Left ventricle myocardium superior (tissue), 1 donor: ENCODE data around the gene HEATR3. TPM values are rescaled to one million over a fixed set of nuclear protein-coding genes. Genes with fewer than 3 reads are reported as not detected.

ENCODE experiments used
- ATAC-seq: fragments of 200-7000 bp; cut with Tn5 transposase; one replicate; pipeline ENCODE4 v1.9.1; 2020; ENCODE audit warnings: mild to moderate bottlenecking, moderate library complexity
- DNase-seq: peaks from one replicate; pipeline ENCODE4 v3.0.0-alpha.2; 2020
- intact Hi-C: fragments of 100-400 bp; cut with micrococcal nuclease; formaldehyde crosslinking; loops from one replicate; pipeline ENCODE4 v1.11.0; 2022
- total RNA-seq: library from RNA; stranded (reverse); fragmentation: NEBNext Ultra II Directional; extraction: Animal tissue kit (Norgen Biotek cat#: 25700); gene quantifications from one replicate; pipeline ENCODE4 v1.2.1, GENCODE V29; 2021
- donor health status: DM: no; HTN: yes; CAD: no; lungs with severe emphysema.

Gene HEATR3
- total RNA-seq, 1 donor from 2014 or later: 9.6 TPM

DNA sequence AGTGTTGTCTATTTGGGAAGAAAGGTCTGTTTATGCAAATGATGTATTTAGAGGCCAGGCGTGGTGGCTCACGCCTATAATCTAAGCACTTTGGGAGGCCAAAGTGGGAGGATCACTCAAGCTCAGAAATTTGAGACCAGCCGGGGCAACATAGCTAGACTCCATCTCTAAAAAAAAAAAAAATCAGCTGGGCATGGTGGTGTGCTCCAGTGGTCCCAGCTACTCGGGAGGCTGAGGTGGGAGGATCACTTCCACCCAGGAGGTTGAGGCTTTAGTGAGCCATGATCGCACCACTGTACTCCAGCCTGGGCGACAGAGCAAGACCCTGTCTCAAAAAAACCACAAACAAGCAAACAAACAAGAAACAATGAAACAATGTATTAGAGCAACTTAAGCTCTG is 18.9 kb upstream of the HEATR3 start:
- no peak for DNase-seq
- intact Hi-C loops: no loop called here
- no peak for ATAC-seq

GRCh38 chr16:50047864-50048263 is 17.9 kb upstream of the HEATR3 start:
- intact Hi-C loops: no loop called here
- ATAC-seq: no peak
- no peak for DNase-seq

- intact Hi-C loops: no loop called here
- ATAC-seq (no peak), DNase-seq (no peak)
Observed at GRCh38 chr16:50050802-50051201, 15.0 kb upstream of the HEATR3 start.

GRCh38 chr16:50056226-50056625 is 9.5 kb upstream of the HEATR3 start:
- ATAC-seq: no peak
- intact Hi-C loops: no loop called here
- DNase-seq: no peak

DNA sequence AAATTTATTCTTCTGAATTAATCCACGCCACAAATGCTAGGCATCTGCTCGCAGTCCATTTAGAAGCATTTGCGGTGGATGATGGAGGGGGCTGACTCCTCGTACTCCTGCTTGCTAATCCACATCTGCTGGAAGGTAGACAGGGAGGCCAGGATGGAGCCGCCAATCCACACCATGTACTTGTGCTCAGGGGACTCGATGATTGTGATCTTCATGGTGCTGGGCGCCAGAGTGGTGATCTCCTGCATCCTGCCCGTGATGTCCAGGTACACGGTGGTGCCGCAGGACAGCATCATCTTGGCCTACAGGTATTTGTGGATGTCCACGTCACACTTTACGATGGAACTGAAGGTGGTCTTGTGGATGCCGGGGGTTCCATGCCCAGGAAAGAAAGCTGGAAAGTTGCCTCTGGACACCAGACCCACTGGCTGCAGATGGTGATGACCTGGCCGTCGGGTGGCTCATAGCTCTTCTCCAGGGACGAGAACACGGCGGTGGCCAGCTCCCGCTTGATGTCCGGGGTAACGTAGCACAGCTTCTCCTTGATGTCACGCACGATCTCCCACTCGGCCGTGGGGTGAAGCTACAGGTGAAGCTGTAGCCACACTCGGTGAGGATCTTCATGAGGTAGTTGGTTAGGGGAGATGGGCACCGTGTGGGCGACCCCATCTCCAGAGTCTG is 7.5 kb upstream of the HEATR3 start:
- DNase-seq: no peak
- no peak for ATAC-seq
- intact Hi-C loops: no loop called here

DNA sequence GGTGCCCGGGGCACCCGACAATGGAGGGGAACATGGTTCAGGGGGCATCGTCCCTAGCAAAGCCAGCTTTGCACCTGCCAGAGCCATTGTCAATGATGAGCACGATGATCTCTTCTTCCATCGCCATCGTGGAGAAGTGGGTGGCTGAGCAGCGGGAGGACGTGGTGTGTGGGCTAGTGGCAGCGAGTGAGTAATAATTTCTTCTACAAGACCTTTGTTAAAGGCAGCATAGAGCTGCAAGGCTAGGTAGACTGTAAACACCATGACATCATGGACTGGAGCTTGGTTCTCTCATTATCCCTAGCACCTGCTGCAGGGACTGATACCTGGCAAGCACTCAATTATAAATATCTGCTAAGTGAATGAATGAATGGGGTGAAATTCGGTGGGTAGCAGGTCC is 6.7 kb upstream of the HEATR3 start:
- intact Hi-C loops: no loop called here
- ATAC-seq (no peak), DNase-seq (no peak)

- intact Hi-C loops: no loop called here
- no peak for DNase-seq
Observed at GRCh38 chr16:50059669-50060068, 6.1 kb upstream of the HEATR3 start.

GRCh38 chr16:50061326-50061725 is 4.4 kb upstream of the HEATR3 start:
- intact Hi-C loops: no loop called here
- DNase-seq: no peak
- no peak for ATAC-seq

More at GRCh38 chr16:50059669-50060068, 6.1 kb upstream of the HEATR3 start:
- ATAC-seq: no peak

GRCh38 chr16:50065241-50065623 is 538 bp upstream of the HEATR3 start:
- no peak for DNase-seq
- intact Hi-C loops: no loop called here
- no peak for ATAC-seq

DNA sequence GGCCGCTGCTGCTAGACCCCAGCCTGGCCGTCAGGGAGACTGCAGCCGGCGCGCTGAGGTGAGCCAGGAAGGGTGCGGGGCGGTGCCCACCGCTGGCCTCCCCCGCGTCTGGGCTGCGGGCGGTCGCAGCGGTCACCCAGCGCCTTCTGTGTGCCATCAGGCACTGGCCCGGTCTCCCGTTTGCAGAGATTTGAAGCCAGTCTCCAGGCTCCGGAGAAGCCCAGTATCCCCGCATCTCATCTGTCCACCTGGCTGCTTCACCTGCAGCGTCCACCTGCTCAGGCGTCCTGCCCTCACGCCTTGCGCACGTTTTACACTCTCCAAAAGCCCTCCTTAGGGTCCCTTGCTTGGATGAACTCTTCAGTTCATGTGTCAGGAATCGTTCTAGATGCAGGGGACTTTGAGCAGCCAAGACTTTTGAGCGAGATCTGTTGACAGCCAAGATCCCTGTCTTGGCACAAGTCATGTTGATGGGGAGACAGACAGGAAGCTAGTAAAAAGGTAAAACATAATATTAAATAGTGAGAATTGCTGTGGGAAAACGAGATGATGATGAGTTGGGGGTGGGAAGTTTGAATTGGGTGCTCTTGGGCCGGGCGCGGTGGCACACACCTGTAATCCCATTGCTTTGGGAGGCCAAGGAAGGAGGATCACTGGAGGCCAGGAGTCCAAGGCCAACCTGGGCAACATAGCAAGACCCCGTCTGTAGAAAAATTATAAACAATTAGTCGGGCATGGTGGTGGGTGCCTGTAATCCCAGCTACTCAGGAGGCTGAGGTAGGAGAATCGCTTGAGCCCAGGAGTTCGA is 916 bp downstream of the HEATR3 start:
- no peak for DNase-seq
- no peak for ATAC-seq
- intact Hi-C loops: no loop called here

DNA sequence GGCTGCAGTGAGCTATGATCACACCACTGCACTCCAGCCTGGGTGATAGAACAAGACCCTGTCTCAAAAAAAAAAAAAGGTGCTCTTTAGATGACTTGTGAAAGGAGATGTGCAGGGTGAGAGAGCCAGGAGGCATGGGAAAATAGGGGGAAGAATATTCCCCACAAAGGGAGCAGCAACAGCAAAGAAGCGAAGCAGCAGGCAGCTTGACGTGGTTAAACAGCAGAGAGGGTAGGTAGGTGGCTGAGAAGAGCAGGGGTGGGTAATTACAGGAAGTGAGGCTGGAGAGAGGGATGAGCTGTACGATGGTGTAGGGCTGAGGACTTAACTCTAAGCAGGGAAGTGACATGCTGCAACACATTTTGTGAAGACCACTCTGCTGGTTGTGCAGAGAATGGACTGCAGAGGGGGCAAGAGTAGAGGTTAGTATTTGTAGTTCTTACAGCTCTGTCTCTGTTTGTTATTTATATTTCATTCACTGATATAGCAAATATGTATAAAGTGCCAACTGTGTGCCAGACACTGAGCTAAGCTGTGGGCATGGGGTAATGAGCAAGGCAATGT is 1.6 kb downstream of the HEATR3 start:
- DNase-seq: no peak
- no peak for ATAC-seq
- intact Hi-C loops: no loop called here

GRCh38 chr16:50068550-50068949 is 2.8 kb downstream of the HEATR3 start:
- intact Hi-C loops: no loop called here
- DNase-seq: no peak
- no peak for ATAC-seq

GRCh38 chr16:50069060-50069459 is 3.3 kb downstream of the HEATR3 start:
- no peak for ATAC-seq
- DNase-seq: no peak
- intact Hi-C loops: no loop called here

DNA sequence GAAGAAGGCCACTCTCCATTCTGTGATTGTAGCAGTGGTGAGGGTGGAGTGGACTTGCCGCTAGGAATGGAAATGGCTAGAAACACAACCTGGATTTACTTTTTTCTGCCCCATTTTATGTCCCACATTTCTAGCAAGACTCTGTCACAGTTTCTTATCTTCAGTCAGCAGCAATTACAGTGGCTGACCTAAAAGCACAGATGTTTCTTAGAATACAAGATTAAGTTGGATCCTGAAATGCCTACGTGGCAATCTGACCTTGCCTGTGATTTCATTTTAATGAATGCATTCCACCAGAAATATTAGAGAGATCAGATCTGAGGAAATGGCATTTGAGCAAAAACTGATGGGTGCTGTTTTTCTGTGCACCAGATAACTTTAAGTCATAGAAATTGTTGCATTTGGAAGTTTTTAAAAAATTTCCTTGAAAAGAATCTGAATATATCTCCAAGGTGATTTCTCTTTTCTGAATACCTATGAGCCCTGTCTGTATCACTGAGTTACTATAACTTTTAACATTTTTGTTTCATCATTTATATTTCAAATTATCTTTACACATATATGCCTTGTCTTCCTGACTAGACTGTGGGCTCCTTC is 5.4 kb downstream of the HEATR3 start:
- DNase-seq: no peak
- intact Hi-C loops: no loop called here
- no peak for ATAC-seq

- intact Hi-C loops: no loop called here
Observed at GRCh38 chr16:50072730-50073129, 7.0 kb downstream of the HEATR3 start.

DNA sequence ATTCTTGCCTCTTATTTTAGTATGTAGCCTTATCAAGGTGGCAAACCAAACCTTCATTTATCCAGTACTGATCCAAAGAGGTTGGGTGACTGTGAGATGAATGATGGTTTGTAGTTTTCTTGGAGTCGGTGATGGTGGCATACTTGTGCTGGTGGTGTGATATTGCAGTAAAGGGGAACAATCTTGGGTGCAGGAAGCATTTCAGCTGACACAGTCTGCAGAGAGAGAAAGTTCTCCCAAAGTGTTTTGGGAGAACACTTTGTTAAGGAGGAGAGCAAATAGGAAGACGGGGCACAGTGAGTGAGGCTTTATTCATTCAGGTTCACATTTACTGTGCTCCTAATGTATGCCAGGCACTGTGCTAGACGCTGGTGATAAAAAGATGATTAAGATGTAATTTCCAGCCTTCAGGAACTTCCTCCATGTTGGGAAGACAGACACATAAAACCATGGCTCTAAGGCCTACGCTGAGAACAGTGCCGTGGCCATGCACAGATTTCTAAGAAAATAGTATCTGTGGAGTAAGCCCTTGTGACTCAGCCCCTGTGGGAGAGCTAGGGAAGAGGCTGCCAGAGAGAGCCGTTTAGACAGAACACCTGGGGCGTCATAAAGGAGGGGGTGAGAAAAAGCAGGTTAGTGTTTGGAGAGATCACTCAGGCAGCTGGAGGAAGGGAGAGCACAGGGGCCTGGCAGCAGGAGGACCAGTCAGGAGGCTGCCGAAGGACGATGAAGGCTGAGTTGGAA is 13.8 kb downstream of the HEATR3 start:
- intact Hi-C loops: no loop called here
- no peak for ATAC-seq
- DNase-seq: no peak

More at GRCh38 chr16:50072730-50073129, 7.0 kb downstream of the HEATR3 start:
- ATAC-seq (no peak), DNase-seq (no peak)

DNA sequence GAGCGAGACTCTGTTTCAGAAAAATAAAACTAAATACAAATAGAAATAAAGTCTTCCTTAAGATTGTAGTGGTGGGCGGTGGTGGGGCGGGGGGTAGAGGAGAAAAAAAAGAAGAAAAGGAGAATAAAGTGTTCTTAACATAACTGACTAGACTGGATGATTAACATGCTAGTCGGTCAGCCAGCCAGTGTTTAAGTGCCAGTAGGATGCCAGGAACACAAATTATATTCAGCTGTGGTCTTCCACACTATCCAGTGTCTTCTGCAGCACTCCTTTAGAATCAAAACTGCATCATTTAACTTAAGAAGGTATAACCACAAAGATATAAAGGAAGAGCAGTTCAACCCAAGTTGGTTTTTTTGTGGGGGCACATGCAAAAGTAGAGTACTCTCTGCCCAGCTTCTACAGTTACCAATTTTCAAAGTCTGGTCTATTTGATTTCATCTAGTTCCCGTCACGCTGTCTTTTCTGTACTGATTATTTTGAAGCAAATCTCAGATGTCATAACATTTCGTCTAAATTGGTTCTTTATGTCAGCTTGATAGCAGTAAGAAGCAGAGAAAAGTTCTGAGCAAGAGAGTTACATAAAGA is 15.8 kb downstream of the HEATR3 start:
- DNase-seq (no peak), ATAC-seq (no peak)
- intact Hi-C loops: no loop called here

DNA sequence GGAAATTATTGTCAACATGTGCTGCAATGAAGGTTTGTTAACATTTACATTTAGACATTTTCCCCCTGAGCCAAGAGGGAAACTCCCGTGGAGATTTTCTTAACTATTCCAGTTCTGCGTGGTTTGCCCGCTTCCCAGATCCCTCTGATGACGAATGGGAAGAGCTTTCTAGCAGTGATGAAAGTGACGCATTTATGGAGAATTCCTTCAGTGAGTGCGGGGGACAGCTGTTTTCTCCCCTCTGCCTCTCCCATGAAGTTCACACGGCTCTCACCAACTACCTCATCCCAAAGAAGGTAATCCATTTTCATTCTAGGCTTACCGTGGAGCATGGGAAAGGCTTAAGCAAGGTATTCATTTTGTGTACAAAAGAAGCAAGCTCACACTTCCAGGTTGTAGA is 18.2 kb downstream of the HEATR3 start:
- intact Hi-C loops: no loop called here
- DNase-seq (no peak), ATAC-seq (no peak)

DNA sequence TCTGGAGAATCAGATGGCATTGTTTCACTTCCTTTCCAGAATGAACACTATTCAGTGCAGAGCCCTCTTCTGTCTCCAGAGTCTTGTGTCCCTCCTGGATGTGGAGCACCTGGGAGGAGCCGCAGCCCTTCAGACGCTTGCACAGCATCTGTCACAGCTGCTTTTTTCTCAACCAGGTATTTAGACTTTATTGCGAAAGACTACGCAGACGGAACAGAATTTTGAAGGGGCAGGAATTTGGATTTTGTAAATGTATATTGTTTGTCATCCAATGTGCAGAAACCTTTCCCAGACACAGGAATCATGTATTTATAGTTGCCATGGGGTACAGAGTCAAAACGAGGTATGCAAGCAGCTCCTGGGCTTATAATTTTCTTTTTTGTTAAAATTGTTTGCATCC is 20.4 kb downstream of the HEATR3 start:
- no peak for ATAC-seq
- intact Hi-C loops: no loop called here
- DNase-seq: no peak
